GM18508 (cell line): ENCODE measurements around the gene TBXT.
A peak's percentile ranks its signal among the peaks of the same experiment; 100 is the strongest.
"Not testable (repeated sequence)": the region's sequence is repeated elsewhere in the genome, so short reads cannot be mapped to it uniquely, and the experiment has no call there.

Experiments used
- ATAC-seq: cut with Tn5 transposase; IDR thresholded peaks from one replicate; pipeline ENCODE4 v1.9.1; 2021; ENCODE audit warnings: moderate number of reproducible peaks; ENCODE audit not compliant: insufficient read depth, unreplicated experiment

Gene TBXT

GRCh38 chr6:166167801-166168615, at the start of gene TBXT:
Gene TBXT, minus strand, starts transcription at chr6:166167851. Its CDS starts 260 bp downstream, at chr6:166167591.
- ATAC-seq: no peak

- no peak for ATAC-seq
Measured at GRCh38 chr6:166207284-166207561, 39.6 kb upstream of the TBXT start.

- ATAC-seq: no peak
Measured at GRCh38 chr6:166206510-166207283, 39.0 kb upstream of the TBXT start.

- ATAC-seq: no peak
Measured at GRCh38 chr6:166206066-166206465, 38.4 kb upstream of the TBXT start.

- ATAC-seq: no peak
Measured at GRCh38 chr6:166204852-166205650, 37.4 kb upstream of the TBXT start.

- no peak for ATAC-seq
Measured at GRCh38 chr6:166203641-166204222, 36.1 kb upstream of the TBXT start.

- ATAC-seq: no peak
Measured at GRCh38 chr6:166203003-166203640, 35.5 kb upstream of the TBXT start.

- peak; percentile 68 for ATAC-seq
Measured at GRCh38 chr6:166202321-166202733, 34.7 kb upstream of the TBXT start.

GRCh38 chr6:166201878-166202277, 34.2 kb upstream of the TBXT start:
- no peak for ATAC-seq

- ATAC-seq: no peak
Measured at GRCh38 chr6:166197361-166197760, 29.7 kb upstream of the TBXT start.

- no peak for ATAC-seq
Measured at GRCh38 chr6:166195860-166196238, 28.2 kb upstream of the TBXT start.

- no peak for ATAC-seq
Measured at GRCh38 chr6:166194914-166195859, 27.5 kb upstream of the TBXT start.

GRCh38 chr6:166192557-166192956, 24.9 kb upstream of the TBXT start:
- no peak for ATAC-seq

GRCh38 chr6:166192136-166192535, 24.5 kb upstream of the TBXT start:
- no peak for ATAC-seq

GRCh38 chr6:166179704-166180103, 12.1 kb upstream of the TBXT start:
- ATAC-seq: no peak

- ATAC-seq: no peak
Measured at GRCh38 chr6:166176106-166176505, 8.5 kb upstream of the TBXT start.

GRCh38 chr6:166175093-166175492, 7.4 kb upstream of the TBXT start:
- not testable (repeated sequence) for ATAC-seq

- ATAC-seq: no peak
Measured at GRCh38 chr6:166174031-166174430, 6.4 kb upstream of the TBXT start.
